Stimulated activated CD4-positive, alpha-beta T cell treated with anti-CD3 and anti-CD28 coated beads, Interleukin-1b, Interleukin-23, amount 100 ng/mL, for 1 hour (primary cell): Measurements from ENCODE around the gene RANBP2.

Experiments
- DNase-seq, 2 donors: peaks; one replicate each; pipeline ENCODE4 v3.0.0-alpha.2; 2020; ENCODE audit warnings: low read depth in 2 of 2

Gene RANBP2

DNA sequence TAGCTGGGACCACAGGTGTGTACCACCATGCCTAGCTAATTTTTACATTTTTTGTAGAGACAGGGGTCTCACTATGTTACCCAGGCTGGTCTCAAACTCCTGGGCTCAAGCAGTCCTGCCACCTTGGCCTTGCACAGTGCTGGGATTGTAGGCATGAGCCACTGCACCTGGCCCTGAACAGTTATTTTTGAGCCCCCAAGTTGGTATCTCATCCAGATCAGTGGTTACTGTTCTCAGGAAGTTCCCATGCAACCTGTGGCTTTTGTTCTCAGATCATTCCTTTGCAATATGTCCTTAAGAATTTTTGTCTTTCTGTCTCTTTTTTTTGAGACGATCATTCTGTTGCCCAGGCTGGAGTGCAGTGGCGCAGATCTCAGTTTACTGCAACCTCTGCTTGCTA lies 59.6 kb downstream of the RANBP2 start:
- DNase-seq, result no peak

DNA sequence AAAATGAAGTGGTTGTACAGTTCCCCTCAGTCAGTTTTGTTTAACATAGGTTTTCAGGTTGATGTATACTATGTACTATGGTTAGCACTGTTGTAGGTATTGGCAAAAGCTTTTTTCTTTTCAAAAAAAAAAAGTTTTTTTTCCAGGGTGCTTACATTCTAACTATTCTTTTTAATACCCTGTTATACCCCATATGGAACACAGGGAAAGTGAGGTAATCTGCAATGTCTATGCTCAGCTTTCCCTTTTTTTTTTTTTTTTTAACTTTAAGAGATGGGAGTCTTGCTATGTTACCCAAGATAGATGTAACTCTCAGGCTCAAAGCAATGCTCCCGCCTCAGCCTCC lies 66.7 kb downstream of the RANBP2 start:
- DNase-seq, result no peak

DNA sequence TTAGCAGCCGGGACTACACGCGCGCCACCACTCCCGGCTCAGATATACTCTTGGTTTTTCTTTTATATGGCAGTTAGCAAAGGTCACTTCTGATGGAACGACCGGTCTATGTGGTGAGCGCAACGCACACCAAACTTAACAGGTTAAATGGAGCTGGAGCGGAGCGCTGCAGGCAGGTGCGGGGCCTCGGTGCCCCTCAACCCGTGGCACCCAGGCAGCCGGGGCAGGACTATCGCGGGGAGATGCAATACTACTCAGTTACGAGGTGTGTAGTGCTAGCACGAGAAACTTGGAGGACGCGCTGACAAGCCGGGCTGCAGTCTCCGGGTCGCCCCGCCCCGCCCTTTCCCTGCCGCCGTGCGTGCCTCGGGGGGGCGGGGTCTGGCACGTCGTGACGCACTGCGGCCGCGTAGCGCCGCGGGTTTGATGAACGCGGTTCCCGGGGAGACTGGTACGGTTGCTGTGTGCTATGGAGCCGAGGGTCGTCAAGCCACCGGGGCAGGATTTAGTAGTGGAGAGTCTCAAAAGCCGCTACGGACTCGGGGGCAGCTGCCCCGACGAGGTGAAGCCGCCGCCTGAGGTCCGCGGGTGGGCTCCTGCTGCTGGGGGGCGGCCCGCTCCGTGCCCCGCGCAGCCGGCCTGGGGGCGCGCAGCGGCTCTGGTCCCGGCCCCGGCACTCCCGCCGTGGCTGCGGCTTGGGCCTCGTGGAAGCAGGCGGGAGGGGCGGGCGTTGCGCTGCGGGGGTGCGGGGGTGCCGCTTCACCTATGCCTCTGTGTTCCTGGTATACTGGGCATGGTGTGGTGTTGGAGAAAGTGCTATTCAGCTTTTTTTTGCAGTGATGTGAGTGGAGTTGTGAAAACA lies 67.3 kb downstream of the RANBP2 start, which contains the start of gene CCDC138:
TSS of gene CCDC138 (plus strand) at position 418 of the 862 bp plus-strand sequence. CDS start at position 470, 52 bp downstream.
- DNase-seq, result peak; percentile 67 to 86

- no peak for DNase-seq
Observed at GRCh38 chr2:108787216-108787541, 67.9 kb downstream of the RANBP2 start.

- DNase-seq, result no peak
Observed at GRCh38 chr2:108803045-108803736, 83.9 kb downstream of the RANBP2 start.

- no peak for DNase-seq
Observed at GRCh38 chr2:108805032-108805431, 85.8 kb downstream of the RANBP2 start.

DNA sequence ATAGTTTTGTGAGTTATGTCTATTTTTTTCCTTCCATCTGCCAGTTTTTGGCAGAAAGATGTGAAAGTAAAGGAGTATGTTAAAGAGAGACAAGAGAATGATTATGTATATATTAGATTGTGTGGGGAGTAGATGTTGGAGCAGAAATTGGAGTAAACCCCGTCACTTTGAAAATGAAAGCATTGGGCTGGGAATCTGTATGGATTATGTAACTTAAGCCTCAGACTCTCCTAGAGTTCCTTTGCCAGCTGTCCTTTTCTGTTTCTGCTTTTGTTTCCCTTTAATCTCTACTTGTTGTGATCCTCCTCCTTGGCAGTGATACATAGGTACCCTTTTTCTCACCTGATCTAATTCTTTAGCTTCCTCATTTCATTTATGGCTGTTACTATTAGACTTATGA lies 86.5 kb downstream of the RANBP2 start:
- DNase-seq, result no peak

- no peak for DNase-seq
Observed at GRCh38 chr2:108806371-108807113, 87.3 kb downstream of the RANBP2 start.

DNA sequence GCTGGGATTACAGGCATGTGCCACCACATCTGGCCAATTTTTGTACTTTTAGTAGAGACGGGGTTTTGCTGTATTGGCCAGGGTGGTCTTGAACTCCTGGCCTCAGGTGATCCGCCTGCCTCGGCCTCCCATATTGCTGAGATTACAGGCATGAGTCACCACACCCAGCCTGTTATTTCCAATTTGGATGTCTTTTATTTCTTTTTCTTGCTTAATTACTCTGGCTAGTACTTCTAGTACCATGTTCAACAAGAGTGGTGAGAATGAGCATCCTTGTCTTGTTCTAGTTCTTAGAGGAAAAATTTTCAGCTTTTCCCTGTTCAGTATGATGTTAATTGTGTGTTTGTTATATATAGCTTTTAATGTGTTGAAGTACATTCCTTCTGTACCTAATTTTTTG lies 90.7 kb downstream of the RANBP2 start:
- no peak for DNase-seq

DNA sequence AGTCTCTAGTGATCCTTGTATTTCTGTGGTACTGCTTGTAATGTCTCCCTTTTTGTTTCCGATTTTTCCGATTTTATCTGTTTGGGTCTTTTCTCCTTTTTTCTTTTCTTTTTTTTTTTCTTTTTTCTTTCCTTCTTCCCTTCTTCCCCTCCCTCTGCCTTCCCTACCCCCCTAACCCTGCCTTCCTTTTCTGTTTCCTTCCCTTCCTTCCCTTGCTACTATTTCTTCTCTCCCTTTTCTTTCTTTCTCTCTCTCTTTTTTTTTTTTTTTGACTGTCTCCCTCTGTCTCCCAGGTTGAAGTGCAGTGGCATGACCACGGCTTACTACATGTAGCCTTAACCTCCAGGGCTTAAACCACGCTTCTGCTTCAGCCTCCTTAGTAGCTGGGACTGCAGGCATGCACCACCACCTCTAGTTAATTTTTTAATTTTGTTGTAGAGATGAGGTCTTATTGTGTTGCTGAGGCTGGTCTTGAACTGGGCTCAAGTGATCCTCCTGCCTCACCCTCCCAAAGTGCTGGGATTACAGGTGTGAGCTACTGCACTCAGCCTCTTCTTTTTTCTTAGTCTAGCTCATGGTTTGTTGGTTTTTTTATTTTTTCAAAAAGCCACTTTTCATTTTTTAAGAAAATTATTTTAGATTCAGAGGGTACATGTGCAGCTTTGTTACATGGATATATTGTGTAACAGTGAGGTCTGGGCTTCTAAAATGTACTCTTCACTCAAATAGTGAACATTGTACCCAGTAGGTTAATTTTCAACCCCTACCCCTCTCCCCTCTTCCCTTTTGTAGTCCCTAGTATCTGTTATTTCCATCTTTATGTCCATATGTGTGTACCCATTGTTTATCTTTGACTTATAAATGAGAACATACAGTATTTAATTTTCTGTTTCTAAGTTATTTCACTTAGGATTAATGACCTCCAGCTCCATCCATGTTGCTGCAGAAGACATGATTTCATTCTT lies 92.0 kb downstream of the RANBP2 start:
- no peak for DNase-seq

DNA sequence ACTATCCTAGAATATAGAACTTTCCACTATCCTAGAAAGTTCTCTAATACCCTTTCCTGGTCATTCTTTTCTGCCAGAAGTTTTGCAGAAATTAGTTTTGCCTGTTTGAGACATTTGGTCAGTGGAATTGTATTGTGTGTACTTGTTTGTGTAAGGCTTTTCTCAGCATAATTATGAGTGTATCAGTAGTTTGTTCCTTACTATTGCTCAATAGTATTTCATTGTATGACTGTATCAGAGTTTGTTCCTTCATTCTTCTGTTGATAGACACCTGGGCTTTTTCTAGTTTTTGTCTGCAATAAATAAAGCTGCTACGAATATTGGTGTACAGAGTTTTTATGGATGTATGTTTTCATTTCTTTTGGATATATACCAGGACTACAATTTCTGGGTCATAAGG lies 94.5 kb downstream of the RANBP2 start:
- DNase-seq, result no peak

- DNase-seq, result no peak
Observed at GRCh38 chr2:108820482-108820881, 101.2 kb downstream of the RANBP2 start.

GRCh38 chr2:108823286-108823685 lies 104.0 kb downstream of the RANBP2 start:
- DNase-seq, result no peak

GRCh38 chr2:108824316-108825070 lies 105.2 kb downstream of the RANBP2 start:
- DNase-seq, result no peak

DNA sequence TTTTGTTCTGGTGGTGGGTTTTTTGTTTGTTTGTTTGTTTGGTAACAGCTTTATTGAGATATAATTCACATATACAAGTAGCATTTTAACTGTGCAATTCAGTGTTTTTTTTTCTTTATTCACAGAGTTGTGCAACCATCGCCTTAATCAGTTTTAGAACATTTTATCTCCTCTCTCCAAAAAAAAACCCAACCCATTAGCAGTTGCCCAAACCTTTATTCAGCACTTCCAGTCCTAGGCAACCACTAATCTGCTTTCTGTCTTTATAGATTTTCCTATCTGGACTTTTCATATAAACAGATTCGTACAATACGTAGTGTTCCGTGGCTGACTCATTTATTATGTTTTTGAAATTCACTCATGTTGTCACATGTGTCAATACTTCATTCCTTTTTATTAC lies 106.0 kb downstream of the RANBP2 start:
- no peak for DNase-seq

GRCh38 chr2:108825736-108826135 lies 106.5 kb downstream of the RANBP2 start:
- no peak for DNase-seq

DNA sequence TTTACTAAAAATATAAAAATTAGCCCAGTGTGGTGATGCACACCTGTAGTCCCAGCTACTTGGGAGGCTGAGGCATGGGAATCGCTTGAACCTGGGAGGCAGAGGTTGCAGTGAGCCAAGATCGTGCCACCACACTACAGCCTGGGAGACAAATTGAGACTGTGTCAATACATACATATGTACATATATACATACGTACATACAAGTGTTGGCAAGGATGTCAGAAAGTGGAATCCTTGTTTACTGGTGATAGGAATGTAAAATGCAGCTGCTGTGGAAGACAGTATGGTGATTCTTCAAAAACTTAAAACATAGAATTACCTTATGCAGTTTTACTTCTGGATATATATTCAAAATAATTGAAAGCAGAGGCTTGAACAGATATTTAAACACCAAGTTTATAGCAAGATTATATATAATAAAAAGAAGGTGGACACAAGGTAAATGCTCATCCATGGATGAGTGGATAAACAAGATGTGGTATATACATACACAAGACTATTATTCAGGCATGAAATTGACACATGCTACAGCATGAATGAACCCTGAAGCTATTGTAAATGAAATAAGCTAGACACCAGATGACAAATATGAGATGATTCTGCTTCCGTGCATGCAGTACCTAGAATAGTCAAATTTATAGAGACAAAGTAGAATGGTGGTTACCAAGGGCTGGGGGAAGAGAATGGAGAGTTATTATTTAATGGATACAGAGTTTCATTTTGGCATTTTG lies 110.5 kb downstream of the RANBP2 start:
- no peak for DNase-seq

- DNase-seq, result no peak
Observed at GRCh38 chr2:108833219-108833618, 113.9 kb downstream of the RANBP2 start.

DNA sequence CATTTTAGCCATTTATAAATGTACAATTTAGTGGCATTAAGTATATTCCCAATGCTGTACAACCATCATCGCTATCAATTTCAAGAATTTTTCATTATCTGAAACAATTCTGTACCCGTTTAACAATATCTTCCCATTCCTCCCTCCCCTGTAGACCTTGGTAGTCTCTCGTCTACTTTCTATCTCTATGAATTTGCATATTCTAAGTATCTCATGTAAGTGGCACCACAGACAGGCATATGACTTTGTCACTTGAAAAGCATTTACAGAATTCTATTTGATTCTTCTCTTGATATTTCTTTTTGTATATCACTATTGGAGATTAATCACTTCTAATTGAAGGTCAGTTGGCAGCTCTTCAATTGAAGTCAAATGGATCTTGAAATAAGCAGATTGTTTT lies 115.3 kb downstream of the RANBP2 start:
- DNase-seq, result no peak

- DNase-seq, result no peak
Observed at GRCh38 chr2:108835040-108835439, 115.8 kb downstream of the RANBP2 start.
